Skeletal muscle tissue (tissue), 4 donors: ENCODE data around the gene GFI1. TPM values are rescaled to one million over a fixed set of nuclear protein-coding genes. Genes with fewer than 3 reads are reported as not detected.

Experiments
- H3K27ac ChIP-seq: one replicate; pipeline ENCODE4 v1.7.0; 2013; ENCODE audit warnings: mild to moderate bottlenecking, low read depth, low read length, inconsistent platforms
- H3K27me3 ChIP-seq, 3 donors: one replicate each; pipeline ENCODE4 v1.7.0; 2013; ENCODE audit warnings: low read length in 3 of 3; ENCODE audit not compliant: control insufficient read depth in 3 of 3, insufficient read depth in 3 of 3
- H3K36me3 ChIP-seq, 3 donors: one replicate each; pipeline ENCODE4 v1.7.0; 2013; ENCODE audit warnings: low read length in 3 of 3; ENCODE audit not compliant: control insufficient read depth in 3 of 3, insufficient read depth in 3 of 3
- H3K4me1 ChIP-seq, 3 donors: one replicate each; pipeline ENCODE4 v1.7.0; 2013; ENCODE audit warnings: low read length in 3 of 3, mild to moderate bottlenecking in 3 of 3; ENCODE audit not compliant: control insufficient read depth in 3 of 3, insufficient read depth in 3 of 3
- H3K4me3 ChIP-seq, 3 donors: one replicate each; pipeline ENCODE4 v1.7.0; 2013; ENCODE audit warnings: low read length in 3 of 3
- H3K9ac ChIP-seq, 3 donors: one replicate each; pipeline ENCODE4 v1.7.0; 2013; ENCODE audit warnings: low read length in 3 of 3, mild to moderate bottlenecking in 3 of 3, moderate library complexity in 2 of 3, low read depth in 1 of 3
- H3K9me3 ChIP-seq, 3 donors: one replicate each; pipeline ENCODE4 v1.7.0; 2013; ENCODE audit warnings: low read length in 3 of 3; ENCODE audit not compliant: control insufficient read depth in 3 of 3
- total RNA-seq: library from RNA; depleted of rRNA; stranded (reverse); fragments of >200 nt; gene quantifications from one replicate; pipeline ENCODE4 v1.2.3, GENCODE V29; 2014
- donor health status: Osteomylitis.

The GFI1 gene
- total RNA-seq, 1 donor from 2014 or later: 0.52 TPM

DNA sequence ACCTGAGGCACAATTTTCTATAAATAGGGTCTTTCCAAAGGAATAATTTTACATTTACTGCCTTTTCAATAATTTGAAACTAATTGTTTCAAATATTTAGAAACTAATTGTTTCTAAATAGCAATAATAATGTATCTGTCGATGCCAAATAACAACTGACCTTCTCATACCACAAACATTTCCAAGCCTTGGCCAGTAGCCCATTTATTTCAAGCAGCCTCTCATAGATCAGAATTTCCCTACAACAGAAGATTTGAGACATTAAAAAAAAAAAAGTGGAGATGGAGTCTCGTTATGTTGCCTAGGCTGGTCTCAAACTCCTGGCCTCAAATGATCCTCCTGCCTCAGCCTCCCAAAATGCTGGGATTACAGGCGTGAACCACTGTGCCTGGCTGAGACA lies 2.1 kb upstream of the GFI1 start:
- no peaks in the 10 kb centered on the region for H3K9me3 ChIP-seq

DNA sequence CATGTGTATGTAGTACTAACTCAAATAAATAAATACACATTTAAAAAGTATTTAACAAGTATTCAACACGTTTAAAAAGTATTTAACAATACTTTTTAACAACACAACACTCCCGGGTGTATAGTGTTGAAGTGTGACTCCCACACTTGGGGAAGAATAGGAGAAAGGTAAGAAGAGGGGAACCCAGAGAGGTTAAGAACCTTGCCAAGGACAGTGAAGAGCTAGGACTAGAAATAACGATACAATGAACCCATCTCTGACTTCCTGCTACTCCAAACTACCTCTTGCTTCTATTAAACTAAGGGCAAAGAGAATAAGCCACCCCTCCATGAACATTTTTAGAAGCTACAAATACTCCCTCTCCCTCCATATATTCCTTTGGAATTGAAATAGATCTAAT lies 1.7 kb upstream of the GFI1 start:
- peaks cover 40 to 51% (median 47%) of the 10 kb centered on the region in 3 donors for H3K27me3 ChIP-seq
- no peaks in the 10 kb centered on the region for H3K36me3 ChIP-seq
- H3K9me3 ChIP-seq: no peaks in the 10 kb centered on the region
- no peak overlapping the region for H3K9ac ChIP-seq
- H3K27ac ChIP-seq: no peak overlapping the region
- H3K4me1 ChIP-seq: peaks cover 22 to 27% (median 23%) of the 10 kb centered on the region in 3 donors
- H3K4me3 ChIP-seq: no peak overlapping the region

More for the DNA sequence above, 2.1 kb upstream of the GFI1 start:
- Histone ChIP-seq H3K4me1 (peaks cover 19 to 22% (median 20%) of the 10 kb centered on the region in 3 donors), H3K36me3 (no peaks in the 10 kb centered on the region), H3K4me3 (no peak overlapping the region), H3K9ac (no peak overlapping the region), H3K27ac (no peak overlapping the region), H3K27me3 (peaks cover 36 to 47% (median 43%) of the 10 kb centered on the region in 3 donors)

DNA sequence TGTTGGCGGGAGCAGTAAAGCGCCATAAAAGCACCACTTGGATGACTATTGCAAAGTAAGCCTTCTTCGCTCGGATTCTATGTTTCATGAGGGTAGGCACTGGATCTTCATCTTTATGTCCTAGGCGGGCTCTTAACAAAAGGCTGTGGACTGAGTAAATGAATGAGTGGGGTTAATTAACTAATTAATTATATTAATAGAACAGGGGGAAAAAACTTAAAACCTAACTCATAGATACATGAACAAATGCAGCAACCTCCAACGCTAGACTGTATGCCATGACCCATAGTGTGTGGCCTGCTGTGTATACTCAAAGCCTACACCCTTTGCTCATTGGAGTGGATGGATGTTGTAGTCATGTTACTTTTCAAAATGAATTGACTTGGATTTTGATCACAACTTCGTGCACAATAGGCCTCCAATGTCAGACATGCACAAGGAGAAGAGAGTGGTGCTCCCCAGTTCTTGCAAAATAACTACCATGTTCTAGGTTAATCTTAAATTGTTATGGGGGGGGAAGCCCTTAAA lies 417 bp upstream of the GFI1 start:
- Histone ChIP-seq H3K36me3 (no peaks in the 10 kb centered on the region), H3K9ac (peak overlapping the region in 1 of 3 donors; percentile 16), H3K9me3 (no peaks in the 10 kb centered on the region), H3K27me3 (peaks cover 53 to 64% (median 59%) of the 10 kb centered on the region in 3 donors), H3K27ac (no peak overlapping the region), H3K4me3 (peak overlapping the region; percentile 41 to 52 (median 48)), H3K4me1 (peaks cover 35 to 39% (median 36%) of the 10 kb centered on the region in 3 donors)

DNA sequence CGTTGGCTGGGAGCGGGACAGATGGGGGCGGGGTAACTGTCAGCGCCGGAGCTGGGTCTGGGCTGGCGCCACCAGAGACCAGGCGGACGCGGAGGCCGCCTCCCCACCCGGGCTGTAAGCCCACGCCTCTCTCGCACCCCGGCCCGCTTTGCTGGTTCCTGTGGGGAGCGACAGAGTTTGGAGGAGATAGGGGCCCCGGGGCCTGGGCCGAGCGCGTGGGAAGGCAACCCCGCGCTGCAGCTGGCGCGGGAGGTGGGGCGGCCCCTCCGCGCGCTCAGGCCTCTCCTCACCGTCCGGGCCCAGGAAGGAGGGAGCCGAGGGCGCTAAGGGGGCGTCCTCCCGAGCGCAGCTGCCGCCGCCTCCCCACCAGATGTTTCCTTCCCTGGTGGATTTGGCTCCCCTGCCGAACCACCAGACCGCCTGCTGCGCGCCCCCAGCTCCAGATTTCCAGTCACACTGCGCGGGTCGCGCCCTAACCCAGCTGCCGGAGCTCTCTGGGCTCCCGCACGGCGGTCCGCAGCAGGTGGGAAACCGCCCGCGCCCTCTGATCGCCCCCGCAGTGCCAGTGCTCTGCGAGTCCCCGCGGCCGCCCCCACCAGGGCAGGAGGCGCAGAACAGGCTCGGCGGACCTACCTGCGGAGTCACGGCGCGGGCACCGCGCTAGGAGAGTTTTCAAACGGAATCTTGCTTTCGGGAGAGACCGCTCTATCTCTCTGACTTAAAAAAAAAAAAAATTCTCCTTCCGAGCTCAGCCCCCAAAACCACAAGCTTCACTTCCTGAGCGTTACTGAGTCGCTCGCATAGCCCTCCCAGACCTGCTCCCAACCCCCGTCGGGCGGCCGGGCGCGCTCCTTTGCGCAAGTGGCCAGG lies 1.1 kb downstream of the GFI1 start:
- Histone ChIP-seq H3K27me3 (peaks cover 68 to 76% (median 75%) of the 10 kb centered on the region in 3 donors), H3K9ac (peak overlapping the region in 1 of 3 donors; percentile 32), H3K9me3 (no peaks in the 10 kb centered on the region), H3K36me3 (no peaks in the 10 kb centered on the region), H3K4me1 (peaks cover 48 to 53% (median 51%) of the 10 kb centered on the region in 3 donors), H3K4me3 (peak overlapping the region; percentile 54 to 60 (median 59)), H3K27ac (no peak overlapping the region)

DNA sequence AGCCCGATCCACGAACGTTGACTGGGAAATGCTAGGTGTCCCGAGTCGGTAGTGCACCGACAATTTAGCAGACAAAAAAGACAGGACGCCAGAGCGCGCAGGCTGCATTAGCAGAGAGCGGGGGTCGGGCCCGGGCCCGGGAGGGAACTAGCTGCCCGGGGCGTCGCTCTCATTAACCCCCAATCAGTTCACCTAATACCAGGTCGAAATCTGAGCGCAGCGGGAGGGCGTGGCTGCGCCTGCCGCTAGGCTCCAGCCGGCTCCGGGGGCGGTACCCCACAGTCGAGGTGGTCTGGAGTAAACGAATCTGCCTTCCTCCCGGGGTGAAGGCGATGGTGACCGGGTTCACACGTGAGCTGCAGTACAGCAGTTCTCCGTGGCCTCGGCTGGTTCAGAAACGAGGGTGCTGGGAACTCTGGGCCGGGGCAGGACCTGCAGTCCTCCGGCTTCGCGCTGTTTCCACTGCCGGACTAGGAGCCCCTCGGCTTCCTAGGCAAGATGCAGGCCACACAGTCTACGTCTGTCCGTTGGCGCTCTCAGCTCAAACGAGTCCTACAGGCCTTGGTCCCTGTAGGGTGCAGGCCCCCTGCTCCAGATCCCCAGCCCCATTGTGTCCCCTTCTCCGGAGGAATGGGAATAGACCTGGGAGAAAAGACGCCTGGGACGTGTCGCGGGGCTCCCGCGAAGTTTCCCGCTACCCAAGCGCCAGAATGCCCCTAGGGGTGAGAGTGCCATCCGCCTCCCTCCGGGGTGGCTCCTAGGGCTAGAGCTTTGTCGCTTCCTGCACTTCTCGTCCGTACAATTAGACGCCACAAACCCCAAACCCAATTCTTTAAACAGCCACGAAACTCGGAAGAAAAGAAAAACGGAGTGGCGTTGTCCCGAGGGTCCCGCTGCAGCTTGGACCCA lies 2.0 kb downstream of the GFI1 start:
- Histone ChIP-seq H3K9me3 (no peaks in the 10 kb centered on the region), H3K36me3 (no peaks in the 10 kb centered on the region), H3K27me3 (peaks cover 77 to 85% (median 83%) of the 10 kb centered on the region in 3 donors), H3K9ac (peak overlapping the region in 1 of 3 donors; percentile 8), H3K4me3 (peak overlapping the region; percentile 54 to 69 (median 59)), H3K4me1 (peaks cover 48 to 53% (median 53%) of the 10 kb centered on the region in 3 donors), H3K27ac (no peak overlapping the region)

DNA sequence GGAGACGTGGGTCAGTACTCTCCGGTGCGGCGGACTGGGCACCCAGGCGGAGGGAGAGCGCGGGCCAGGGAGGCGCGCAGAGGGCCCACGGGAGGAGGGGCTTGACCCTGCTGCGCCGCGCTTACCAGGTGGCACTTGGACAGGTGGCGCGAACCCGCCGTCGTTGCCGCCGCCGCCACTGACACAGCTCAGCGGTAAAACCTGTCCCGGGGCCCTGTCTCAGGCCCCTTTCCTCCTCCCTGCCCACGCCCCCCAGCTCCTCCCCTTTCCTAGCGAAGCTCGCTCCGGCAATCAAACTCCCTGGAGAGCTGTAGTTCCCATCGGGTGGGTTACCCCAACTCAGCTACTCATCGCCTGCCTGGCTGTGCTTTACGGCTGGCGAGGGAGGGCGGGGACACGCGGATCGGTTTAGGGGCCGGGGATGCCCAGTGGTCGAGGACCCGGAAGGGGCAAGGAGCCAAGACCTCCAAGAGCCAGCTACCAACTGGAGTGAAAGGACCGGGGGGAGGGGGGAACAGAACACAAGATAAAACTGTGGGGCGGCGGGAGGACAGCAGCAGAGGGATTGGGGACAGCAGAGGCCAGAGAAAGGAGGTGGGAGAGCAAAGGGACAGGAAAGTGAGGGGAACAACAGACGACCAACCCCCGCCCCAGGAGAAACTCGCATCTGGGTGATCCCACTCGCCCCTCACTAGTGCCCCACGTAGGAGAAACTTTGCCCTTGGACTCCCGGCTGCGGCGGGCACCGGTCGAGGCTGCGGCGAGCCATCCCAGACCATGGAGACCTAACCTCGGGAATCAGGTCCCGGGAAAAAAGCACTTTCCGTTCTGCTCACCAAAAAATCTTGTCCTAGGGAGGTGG lies 2.9 kb downstream of the GFI1 start:
- peaks cover 80 to 85% (median 84%) of the 10 kb centered on the region in 3 donors for H3K27me3 ChIP-seq
- no peaks in the 10 kb centered on the region for H3K36me3 ChIP-seq
- no peak overlapping the region for H3K27ac ChIP-seq
- H3K4me3 ChIP-seq: peak overlapping the region; percentile 54 to 69 (median 64)
- H3K9ac ChIP-seq: no peak overlapping the region
- H3K9me3 ChIP-seq: no peaks in the 10 kb centered on the region
- peaks cover 48 to 53% (median 53%) of the 10 kb centered on the region in 3 donors for H3K4me1 ChIP-seq

DNA sequence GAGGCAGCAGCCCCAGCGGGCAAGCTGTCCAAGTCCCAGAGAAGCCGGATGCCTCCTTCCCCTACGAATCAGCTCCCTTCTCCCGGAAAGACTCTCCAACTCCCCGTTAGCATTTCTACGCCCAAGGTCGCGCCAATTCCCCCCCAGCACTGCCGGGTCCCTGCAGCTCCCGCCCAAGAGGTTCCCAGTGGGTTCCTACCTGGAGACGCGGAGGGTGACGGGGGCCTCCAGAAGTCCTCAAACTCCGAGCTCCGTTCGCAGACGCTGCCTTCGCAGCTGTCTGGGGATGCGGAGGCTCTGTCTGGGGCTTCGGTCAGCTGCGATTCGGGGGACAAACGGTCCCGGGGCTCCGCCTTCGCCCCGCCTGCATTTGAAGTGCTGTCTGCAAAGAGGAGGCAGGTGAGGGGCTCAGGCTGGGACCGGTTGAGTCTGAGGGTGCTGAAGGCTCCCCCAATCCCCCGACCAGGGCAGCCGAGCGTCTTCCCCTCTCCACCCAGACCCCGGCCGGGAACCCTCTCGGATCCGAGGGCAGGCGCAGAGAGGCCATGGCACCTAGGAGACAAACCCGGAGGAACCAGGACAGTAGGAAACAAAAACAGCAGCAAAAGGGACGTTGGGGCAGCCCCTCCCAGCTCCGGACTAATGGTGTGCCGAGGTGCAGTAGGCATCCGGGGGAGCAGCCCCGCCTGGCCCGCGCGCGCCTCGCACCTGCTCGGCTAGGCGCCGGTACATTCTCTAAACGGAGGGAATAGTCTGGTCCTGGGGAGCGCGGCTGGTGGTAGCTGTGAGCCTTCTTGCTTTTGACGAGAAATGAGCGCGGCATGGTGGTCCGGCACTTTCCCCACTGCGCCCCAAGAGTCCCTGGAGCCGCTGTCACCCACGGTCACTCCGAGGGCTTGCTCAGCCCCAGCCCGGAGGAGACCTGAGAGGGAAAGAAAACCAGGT lies 3.8 kb downstream of the GFI1 start:
- Histone ChIP-seq H3K36me3 (no peaks in the 10 kb centered on the region), H3K9ac (peak overlapping the region in 2 of 3 donors; percentile 11 to 51), H3K9me3 (no peaks in the 10 kb centered on the region), H3K4me3 (peak overlapping the region; percentile 64 to 69 (median 69)), H3K27me3 (peaks cover 79 to 86% (median 80%) of the 10 kb centered on the region in 3 donors), H3K27ac (no peak overlapping the region), H3K4me1 (peaks cover 48 to 53% (median 53%) of the 10 kb centered on the region in 3 donors)

DNA sequence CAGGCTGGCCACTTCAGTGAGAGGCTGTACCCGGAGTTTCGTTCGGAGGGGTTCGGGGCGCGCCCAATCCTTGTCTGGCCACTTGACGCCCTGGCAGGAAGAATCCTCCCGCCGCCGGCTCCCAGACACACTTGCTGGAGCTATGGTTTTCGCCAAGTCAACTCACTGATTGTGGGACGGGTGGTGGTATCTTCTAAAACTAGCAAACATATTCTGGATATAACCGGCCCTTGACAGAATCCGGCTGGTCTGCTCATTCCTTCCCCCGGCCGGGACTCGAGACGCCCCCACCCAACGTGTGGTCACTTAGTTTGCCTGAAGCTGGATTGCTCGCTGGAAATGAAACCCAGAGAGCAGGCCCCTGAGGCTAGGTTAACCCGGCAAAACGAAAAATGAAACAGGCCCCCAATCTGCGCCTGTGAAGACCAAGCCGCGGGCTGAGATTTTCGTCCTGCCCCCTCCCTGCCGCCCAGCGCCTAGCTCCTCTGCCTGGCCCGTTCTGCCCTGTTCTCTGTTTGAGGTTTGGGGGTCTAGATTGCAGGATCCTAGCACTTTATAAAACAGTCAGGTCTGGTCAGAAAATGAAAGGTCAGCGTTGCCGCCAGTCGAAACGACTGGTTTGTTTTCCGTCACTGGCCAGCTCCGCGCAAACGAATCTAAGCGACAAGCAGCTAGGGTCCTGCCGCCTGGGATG lies 4.6 kb downstream of the GFI1 start:
- Histone ChIP-seq H3K4me1 (peaks cover 48 to 53% (median 53%) of the 10 kb centered on the region in 3 donors), H3K9me3 (no peaks in the 10 kb centered on the region), H3K4me3 (peak overlapping the region; percentile 64 to 69 (median 69)), H3K27me3 (peaks cover 73 to 80% (median 74%) of the 10 kb centered on the region in 3 donors), H3K9ac (peak overlapping the region in 2 of 3 donors; percentile 11 to 51), H3K27ac (no peak overlapping the region), H3K36me3 (no peaks in the 10 kb centered on the region)
